GM21786 (cell line): ENCODE results near the gene CFDP1.
"Not testable (repeated sequence)": the region's sequence is repeated elsewhere in the genome, so short reads cannot be mapped to it uniquely, and the experiment has no call there.

Source experiments
- ATAC-seq: cut with Tn5 transposase; IDR thresholded peaks from one replicate; pipeline ENCODE4 v1.9.1; 2021; ENCODE audit not compliant: unreplicated experiment

CFDP1 gene

DNA sequence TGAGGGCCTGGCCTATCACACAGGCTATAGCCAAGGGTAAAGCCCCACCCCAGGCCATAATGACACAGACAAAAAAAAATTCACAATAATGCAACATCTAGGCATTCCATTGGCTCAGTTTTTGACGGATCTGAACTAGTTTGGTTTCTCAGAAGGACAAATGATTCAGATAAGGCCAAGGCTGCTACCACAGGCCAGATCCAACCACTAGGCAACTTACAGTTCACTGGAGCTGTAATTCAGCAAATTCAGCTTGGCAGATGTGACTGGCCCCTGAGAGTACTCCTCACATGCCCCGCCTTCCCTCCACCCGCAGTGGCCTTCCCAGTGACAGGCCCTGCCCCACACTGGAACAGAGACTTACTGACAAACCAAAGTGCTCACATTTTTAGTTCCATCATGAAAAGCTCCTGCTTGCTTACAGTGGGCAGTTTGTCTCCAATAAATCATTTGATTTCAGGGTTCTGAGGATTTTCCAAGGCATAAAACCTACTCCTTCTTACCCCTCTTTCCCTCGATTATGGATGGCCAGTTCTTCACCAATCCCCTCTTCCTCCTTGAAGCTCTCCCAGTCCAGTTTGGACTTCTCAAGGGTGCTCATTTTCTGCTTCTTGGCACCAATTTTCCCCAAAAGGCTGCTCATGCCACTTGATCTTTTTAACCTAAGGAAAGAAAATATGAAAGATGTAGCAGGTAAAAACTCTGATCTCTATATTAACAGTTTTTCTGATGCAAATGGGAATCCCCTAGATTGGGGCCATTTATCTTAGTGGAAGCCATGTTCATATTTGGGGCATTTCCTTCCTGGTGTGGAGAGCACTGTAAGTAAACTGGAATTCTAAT is 128.6 kb downstream of the CFDP1 start:
- ATAC-seq, result no peak

- no peak for ATAC-seq
Observed at GRCh38 chr16:75301804-75302203, 131.5 kb downstream of the CFDP1 start.

DNA sequence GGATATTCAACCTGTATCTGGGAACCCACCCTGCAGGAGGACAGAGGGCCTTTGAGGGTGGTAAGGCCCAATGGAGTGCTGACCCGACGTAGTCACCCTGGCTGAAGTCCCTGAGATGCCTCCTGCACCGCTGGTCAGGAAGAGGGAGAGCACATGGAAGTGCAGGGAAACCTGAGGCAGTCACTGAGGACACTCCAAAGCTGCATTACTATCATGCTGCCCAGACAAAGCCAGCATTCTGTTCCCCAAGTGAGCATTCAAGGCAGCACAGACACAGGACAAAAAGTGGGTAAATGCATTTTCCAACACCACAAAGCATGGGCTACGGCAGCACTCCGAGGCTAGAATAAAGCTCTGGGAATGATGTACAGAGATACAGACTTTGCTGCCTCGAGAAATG is 135.0 kb downstream of the CFDP1 start:
- no peak for ATAC-seq

DNA sequence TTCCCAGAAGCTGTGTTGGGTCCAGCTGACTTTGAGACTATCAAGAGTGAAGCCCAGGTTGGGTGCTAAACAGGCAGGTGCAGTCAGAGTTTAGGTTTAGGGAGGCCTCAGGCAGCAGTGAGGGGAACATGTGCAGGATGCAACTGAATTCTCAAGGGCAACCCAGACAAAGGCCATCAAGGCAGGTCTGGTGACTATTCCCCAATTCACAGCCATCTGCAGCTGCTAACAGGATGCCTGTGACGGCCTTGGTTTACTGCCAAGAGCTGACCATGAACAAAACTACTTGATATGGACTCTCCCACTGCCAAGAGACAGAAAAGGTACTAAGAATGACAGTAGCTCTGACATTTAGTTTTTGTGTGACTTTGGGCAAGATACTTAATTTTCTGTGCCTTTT is 136.7 kb downstream of the CFDP1 start:
- no peak for ATAC-seq

GRCh38 chr16:75294773-75295459 is 138.4 kb downstream of the CFDP1 start:
- ATAC-seq, result no peak

DNA sequence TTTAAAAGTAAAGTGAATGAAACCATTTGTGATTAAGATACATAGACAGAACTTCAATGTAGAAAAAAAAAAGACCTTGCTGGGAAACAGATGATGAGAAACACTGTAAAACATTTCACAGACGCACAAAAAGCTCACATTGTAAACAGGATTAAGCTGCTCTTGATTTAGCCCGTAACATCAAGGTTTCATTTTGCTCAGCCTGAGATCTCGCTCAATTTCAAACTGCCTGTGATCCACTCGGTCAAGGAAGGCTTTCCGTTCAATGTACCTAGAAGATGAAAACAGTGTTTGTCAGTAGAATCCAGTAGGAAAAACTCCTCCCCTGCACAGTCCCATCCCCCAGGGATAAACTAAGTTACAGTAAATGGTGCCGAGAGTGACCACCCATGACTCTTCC is 139.5 kb downstream of the CFDP1 start:
- ATAC-seq, result no peak

GRCh38 chr16:75293173-75293572 is 140.1 kb downstream of the CFDP1 start:
- no peak for ATAC-seq

- no peak for ATAC-seq
Observed at GRCh38 chr16:75292691-75293090, 140.6 kb downstream of the CFDP1 start.

- ATAC-seq, result no peak
Observed at GRCh38 chr16:75289189-75289588, 144.1 kb downstream of the CFDP1 start.

- ATAC-seq, result peak; percentile 73
Observed at GRCh38 chr16:75288596-75289120, 144.6 kb downstream of the CFDP1 start.

- no peak for ATAC-seq
Observed at GRCh38 chr16:75288181-75288580, 145.1 kb downstream of the CFDP1 start.

DNA sequence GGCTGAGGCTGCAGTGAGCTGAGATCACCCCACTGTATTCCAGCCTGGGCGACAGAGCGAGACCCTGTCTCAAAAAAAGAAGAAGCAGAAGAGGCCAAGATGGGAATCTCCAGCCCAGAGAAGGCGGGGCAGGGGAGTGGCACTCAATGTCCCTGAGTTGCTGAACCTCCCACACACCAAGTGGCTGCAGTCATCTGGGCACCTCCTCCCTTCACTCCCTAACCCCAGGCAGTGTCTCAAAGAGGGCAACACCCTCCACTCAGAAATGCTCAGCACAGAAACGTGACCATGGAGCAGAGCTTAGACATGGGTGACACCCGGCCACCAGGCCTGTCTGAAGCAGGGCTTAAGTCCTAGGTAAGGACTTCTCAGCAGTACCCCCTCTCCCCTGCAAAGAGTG is 145.6 kb downstream of the CFDP1 start:
- no peak for ATAC-seq

DNA sequence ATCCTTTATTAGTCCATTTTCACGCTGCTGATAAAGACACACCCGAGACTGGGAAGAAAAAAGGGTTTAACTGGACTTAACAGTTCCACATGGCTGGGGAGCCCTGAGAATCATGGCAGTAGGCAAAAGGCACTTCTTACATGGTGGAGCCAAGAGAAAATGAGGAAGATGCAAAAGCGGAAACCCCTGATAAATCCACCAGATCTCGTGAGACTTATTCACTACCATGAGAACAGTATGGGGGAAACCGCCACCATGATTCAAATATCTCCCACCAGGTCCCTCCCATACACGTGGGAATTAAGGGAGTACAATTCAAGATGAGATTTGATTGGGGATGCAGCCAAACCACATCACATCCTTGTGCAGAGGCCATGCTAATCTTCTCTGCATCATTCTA is 146.9 kb downstream of the CFDP1 start:
- ATAC-seq, result no peak

GRCh38 chr16:75282466-75283281 is 150.6 kb downstream of the CFDP1 start:
- ATAC-seq, result no peak

DNA sequence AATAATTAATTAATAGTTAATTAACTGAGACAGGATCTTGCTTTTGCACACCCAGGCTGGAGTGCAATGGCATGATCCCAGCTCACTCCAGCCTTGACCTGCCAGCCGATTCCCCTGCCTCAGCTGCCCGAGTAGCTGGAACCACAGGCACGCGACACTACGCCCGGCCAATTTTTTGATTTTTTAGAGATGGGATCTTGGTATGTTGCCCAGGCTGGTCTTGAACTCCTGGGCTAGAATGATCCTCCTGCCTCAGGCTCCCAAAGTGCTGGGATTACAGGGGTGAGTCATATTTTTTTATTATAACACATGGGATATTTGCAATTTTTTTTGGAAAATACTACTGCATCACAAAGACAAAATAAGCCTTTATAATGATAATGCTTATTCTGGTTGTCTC is 151.5 kb downstream of the CFDP1 start:
- no peak for ATAC-seq

DNA sequence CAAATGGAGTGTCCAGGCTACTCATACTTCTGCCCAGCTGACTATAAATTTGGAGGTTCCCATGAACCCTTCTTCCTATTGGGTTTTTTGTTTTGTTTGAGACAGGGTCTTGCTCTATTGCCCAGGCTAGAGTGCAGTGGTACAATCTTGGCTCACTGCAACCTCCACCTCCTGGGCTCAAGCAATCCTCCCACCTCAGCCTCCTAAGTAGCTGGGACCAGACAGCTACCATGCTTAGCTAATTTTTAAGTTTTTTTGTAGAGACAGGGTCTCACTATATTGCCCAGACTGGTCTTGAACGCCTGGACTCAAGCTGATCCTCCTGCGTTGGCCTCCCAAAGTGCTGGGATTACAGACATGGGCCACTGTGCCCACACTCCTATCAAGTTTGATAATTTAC is 152.3 kb downstream of the CFDP1 start:
- ATAC-seq, result not testable (repeated sequence)

DNA sequence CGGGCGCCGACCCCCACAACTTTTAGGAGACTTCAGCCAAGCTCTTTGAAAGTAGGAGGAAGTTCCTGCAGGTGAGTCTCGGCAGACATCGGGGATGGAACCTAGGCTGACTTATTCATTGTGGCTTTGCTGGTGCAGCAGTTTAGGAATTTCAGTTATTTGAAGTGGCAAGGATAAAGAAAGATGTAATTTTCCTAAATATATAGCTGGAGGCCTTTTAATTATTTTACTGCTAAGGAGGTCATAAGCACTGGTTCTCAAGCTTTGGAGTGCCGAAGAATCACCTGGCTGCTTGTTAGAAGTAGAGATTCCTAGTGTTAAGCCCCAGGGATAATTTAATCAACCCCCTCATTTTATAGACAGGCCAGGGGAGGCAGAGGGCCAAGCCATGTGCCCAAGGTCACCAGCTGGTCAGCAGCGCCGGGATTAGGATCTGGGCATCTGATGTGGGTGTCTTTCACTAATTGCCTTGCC is 152.9 kb downstream of the CFDP1 start:
- ATAC-seq, result no peak

GRCh38 chr16:75279305-75279704 is 154.0 kb downstream of the CFDP1 start:
- no peak for ATAC-seq

DNA sequence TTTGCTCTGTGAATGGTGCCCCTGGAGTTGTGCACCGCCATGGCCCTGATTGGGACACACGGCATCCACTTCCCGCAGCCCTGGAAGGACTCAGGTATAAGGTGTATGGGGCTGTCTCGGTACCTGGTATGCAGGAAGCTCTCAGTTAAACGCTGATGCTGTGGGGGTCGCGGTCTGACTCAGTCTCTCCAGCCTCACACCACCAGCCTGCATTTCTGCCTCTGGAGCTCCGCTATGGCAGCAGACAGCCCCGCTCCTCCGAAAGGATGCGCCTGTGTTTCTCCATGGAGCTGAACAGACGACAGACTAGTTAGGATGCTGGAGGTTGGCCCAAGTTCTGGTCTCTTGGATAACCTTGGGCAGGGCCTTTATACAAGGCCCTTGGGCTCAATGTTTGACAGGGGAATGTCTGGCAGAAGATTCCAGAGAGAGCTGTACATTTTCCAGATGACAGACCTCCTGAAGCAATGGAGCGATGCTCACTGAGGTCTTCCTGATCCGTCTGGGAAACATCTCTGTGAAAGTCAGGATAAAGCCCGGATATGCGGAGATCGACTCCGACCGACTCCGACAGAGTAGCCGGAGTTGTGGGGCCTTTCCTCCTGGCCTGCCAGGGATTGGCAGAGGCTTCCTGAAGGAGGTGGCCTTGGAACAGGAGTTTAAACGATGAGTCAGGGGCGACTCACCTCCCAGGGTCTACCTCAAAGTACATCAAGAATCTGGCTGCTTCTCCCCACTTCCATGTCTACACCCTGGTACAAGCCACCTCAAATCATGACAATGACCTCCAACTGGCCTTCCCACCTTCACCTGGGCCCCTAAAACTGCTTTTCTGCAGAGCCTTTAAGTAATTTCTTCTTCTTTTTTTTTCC is 160.0 kb downstream of the CFDP1 start:
- ATAC-seq, result no peak

GRCh38 chr16:75272629-75273028 is 160.7 kb downstream of the CFDP1 start:
- ATAC-seq, result not testable (repeated sequence)
